Fibroblast of lung (primary cell): Measurements from ENCODE around the gene CDK15. TPM values are rescaled to one million over a fixed set of nuclear protein-coding genes. Genes with fewer than 3 reads are reported as not detected.

Experiments
- DNase-seq, 2 donors: peaks; one replicate each; pipeline versions ENCODE4 v3.0.0 to v3.0.0-alpha.2; 2010; ENCODE audit warnings: low read depth in 2 of 2
- H2AFZ ChIP-seq: 2 replicates; pipeline ENCODE4 v1.5.1; 2012; ENCODE audit warnings: low read length, control low read depth, inconsistent platforms
- H3K27ac ChIP-seq: 2 replicates; pipeline ENCODE4 v1.5.1; 2011; ENCODE audit warnings: low read length, control low read depth; ENCODE audit not compliant: insufficient read depth
- H3K27me3 ChIP-seq: 2 replicates; pipeline ENCODE4 v1.5.1; 2011; ENCODE audit warnings: mild to moderate bottlenecking, low read length; ENCODE audit not compliant: control insufficient read depth, insufficient read depth
- H3K36me3 ChIP-seq: 2 replicates; pipeline ENCODE4 v1.5.1; 2011; ENCODE audit warnings: low read length; ENCODE audit not compliant: control insufficient read depth, insufficient read depth
- H3K4me1 ChIP-seq: 2 replicates; pipeline ENCODE4 v1.5.1; 2011; ENCODE audit warnings: low read length; ENCODE audit not compliant: control insufficient read depth, insufficient read depth; ENCODE audit errors: extremely low read depth
- H3K4me2 ChIP-seq: 2 replicates; pipeline ENCODE4 v1.5.1; 2011; ENCODE audit warnings: low read length, control low read depth; ENCODE audit not compliant: insufficient read depth; ENCODE audit errors: extremely low read depth
- H3K4me3 ChIP-seq, 4 experiments: fragments of 200-600 bp in 1 of 4; sonication (generic) in 1 of 4; replicated peaks in 1 of 4; 2 replicates each; pipeline ENCODE4 v1.5.1; 2011 to 2016; ENCODE audit warnings: low read length in 4 of 4, low read depth in 3 of 4, mild to moderate bottlenecking in 3 of 4, control low read depth in 2 of 4, inconsistent platforms in 1 of 4, mixed read lengths in 1 of 4; ENCODE audit not compliant: insufficient read depth in 1 of 4; ENCODE audit errors: control extremely low read depth in 1 of 4
- H3K79me2 ChIP-seq: 2 replicates; pipeline ENCODE4 v1.5.1; 2012; ENCODE audit warnings: mild to moderate bottlenecking, low read length, inconsistent platforms; ENCODE audit not compliant: control insufficient read depth, insufficient read depth
- H3K9ac ChIP-seq: 2 replicates; pipeline ENCODE4 v1.5.1; 2011; ENCODE audit warnings: mild to moderate bottlenecking, low read length, control low read depth; ENCODE audit not compliant: insufficient read depth
- H3K9me3 ChIP-seq: 2 replicates; pipeline ENCODE4 v1.5.1; 2012; ENCODE audit warnings: low read depth, low read length; ENCODE audit not compliant: control insufficient read depth, insufficient read depth
- H4K20me1 ChIP-seq: 2 replicates; pipeline ENCODE4 v1.5.1; 2011; ENCODE audit warnings: low read length; ENCODE audit not compliant: control insufficient read depth, insufficient read depth; ENCODE audit errors: extremely low read depth
- CTCF ChIP-seq, 2 donors: IDR thresholded peaks in 1 of 2; conservative IDR thresholded peaks in 1 of 2; 1 replicate in 1 of 2; 2 replicates in 1 of 2; pipeline ENCODE4 v1.5.1; 2011 to 2012; ENCODE audit warnings: low read length in 2 of 2, control low read depth in 1 of 2, inconsistent platforms in 1 of 2, low read depth in 1 of 2, mild to moderate bottlenecking in 1 of 2
- EZH2 ChIP-seq: IDR thresholded peaks from 2 replicates; pipeline ENCODE4 v1.5.1; 2012; ENCODE audit warnings: low read length, control low read depth, mild to moderate bottlenecking; ENCODE audit errors: missing control alignments
- polyA plus RNA-seq, 2 donors: library from polyadenylated mRNA; depleted of rRNA in 1 of 2; stranded (reverse) in 1 of 2; unstranded in 1 of 2; fragments of >200 nt; gene quantifications; 2 replicates each; pipeline ENCODE4 v1.2.1, GENCODE V29; 2011 to 2012; ENCODE audit warnings: missing spikeins in 1 of 2
- total RNA-seq: library from RNA; depleted of rRNA; stranded (reverse); fragments of >200 nt; gene quantifications from 2 replicates; pipeline ENCODE4 v1.2.1, GENCODE V29; 2014

The CDK15 gene
- total and polyA plus RNA-seq, 2 donors (not counting 1 experiment from before 2014, with no cell fraction given), result 2.3 to 5.1 TPM

- Histone ChIP-seq H3K4me2 (peak overlapping the region; percentile 77), H2AFZ (peak overlapping the region; percentile 48), H3K9ac (no peak overlapping the region), H4K20me1 (no peaks in the 10 kb centered on the region), H3K36me3 (no peaks in the 10 kb centered on the region), H3K4me1 (peaks cover 8% of the 10 kb centered on the region), H3K4me3 (peak overlapping the region; percentile 9 to 51 (median 32)), H3K27me3 (no peaks in the 10 kb centered on the region), H3K27ac (no peak overlapping the region), H3K79me2 (no peaks in the 10 kb centered on the region), H3K9me3 (no peaks in the 10 kb centered on the region)
- peak; percentile 6 to 39 for DNase-seq
- TF ChIP-seq EZH2, result no peak
- no peak for TF ChIP-seq CTCF (conservative IDR thresholded peaks at IDR 0.05 in 1 of 2, IDR thresholded peaks at IDR 0.05 in 1 of 2; ENCODE audit: low read depth in 1 of 2, low read length in 2 of 2)
These were observed 81.6 kb downstream of the CDK15 start for GRCh38 chr2:201887773-201888425.

GRCh38 chr2:201888426-201888800 lies 82.1 kb downstream of the CDK15 start:
- H2AFZ ChIP-seq, result peak overlapping the region; percentile 48
- no peak overlapping the region for H3K9ac ChIP-seq
- H3K27ac ChIP-seq, result peak overlapping the region; percentile 14
- no peaks in the 10 kb centered on the region for H3K9me3 ChIP-seq
- H3K79me2 ChIP-seq, result no peaks in the 10 kb centered on the region
- peak; percentile 38 to 45 for DNase-seq
- no peaks in the 10 kb centered on the region for H3K27me3 ChIP-seq
- H3K4me3 ChIP-seq, result peak overlapping the region; percentile 9 to 51 (median 32)
- H3K4me1 ChIP-seq, result peaks cover 8% of the 10 kb centered on the region
- H4K20me1 ChIP-seq, result no peaks in the 10 kb centered on the region
- TF ChIP-seq CTCF (conservative IDR thresholded peaks at IDR 0.05 in 1 of 2, IDR thresholded peaks at IDR 0.05 in 1 of 2; ENCODE audit: low read depth in 1 of 2, low read length in 2 of 2) (no peak), EZH2 (no peak)
- H3K36me3 ChIP-seq, result no peaks in the 10 kb centered on the region
- peak overlapping the region; percentile 77 for H3K4me2 ChIP-seq

- no peak overlapping the region for H3K9ac ChIP-seq
- H3K4me3 ChIP-seq, result no peak overlapping the region
- H3K4me1 ChIP-seq, result peaks cover 8% of the 10 kb centered on the region
- H3K27me3 ChIP-seq, result no peaks in the 10 kb centered on the region
- H2AFZ ChIP-seq, result no peak overlapping the region
- H4K20me1 ChIP-seq, result no peaks in the 10 kb centered on the region
- H3K9me3 ChIP-seq, result no peaks in the 10 kb centered on the region
- peak; percentile 28 to 75 for DNase-seq
- no peaks in the 10 kb centered on the region for H3K36me3 ChIP-seq
- H3K79me2 ChIP-seq, result no peaks in the 10 kb centered on the region
- TF ChIP-seq EZH2 (no peak), CTCF (conservative IDR thresholded peaks at IDR 0.05 in 1 of 2, IDR thresholded peaks at IDR 0.05 in 1 of 2; ENCODE audit: low read depth in 1 of 2, low read length in 2 of 2) (no peak)
- H3K4me2 ChIP-seq, result peak overlapping the region; percentile 44
- H3K27ac ChIP-seq, result no peak overlapping the region
These were observed 84.1 kb downstream of the CDK15 start for GRCh38 chr2:201890453-201890852.
